CD8-positive, alpha-beta memory T cell (primary cell): Measurements from ENCODE around the gene PCYT1B. TPM values are rescaled to one million over a fixed set of nuclear protein-coding genes. Genes with fewer than 3 reads are reported as not detected.

Experiments
- CTCF ChIA-PET: fragments of 350-600 bp; sonication (Branson Sonifier 250); formaldehyde crosslinking; loops from one replicate; lab custom pipeline; 2021; ENCODE audit warnings: antibody characterized with exemption; lab: Charles Lee
- POLR2A ChIA-PET: fragments of 350-600 bp; sonication (Branson Sonifier 250); formaldehyde crosslinking; loops from one replicate; lab custom pipeline; 2021; ENCODE audit warnings: antibody characterized with exemption; lab: Charles Lee
- DNase-seq, 5 donors: peaks; one replicate each; pipeline versions ENCODE4 v3.0.0 to v3.0.0-alpha.2; 2020 to 2022; ENCODE audit warnings: mixed read lengths in 1 of 5
- H3K27ac ChIP-seq: one replicate; pipeline ENCODE4 v1.7.0; 2013; ENCODE audit warnings: low read depth, mild to moderate bottlenecking, low read length, moderate library complexity
- H3K27me3 ChIP-seq: 2 replicates; pipeline ENCODE4 v1.7.0; 2013; ENCODE audit warnings: low read length, mild to moderate bottlenecking; ENCODE audit not compliant: insufficient read depth, poor library complexity, severe bottlenecking
- H3K36me3 ChIP-seq: 2 replicates; pipeline ENCODE4 v1.7.0; 2013; ENCODE audit warnings: mild to moderate bottlenecking, low read length, moderate library complexity; ENCODE audit not compliant: insufficient read depth
- H3K4me1 ChIP-seq: 2 replicates; pipeline ENCODE4 v1.7.0; 2013; ENCODE audit warnings: mild to moderate bottlenecking, low read length, moderate library complexity; ENCODE audit not compliant: insufficient read depth
- H3K4me3 ChIP-seq: 2 replicates; pipeline ENCODE4 v1.7.0; 2013; ENCODE audit warnings: mild to moderate bottlenecking, low read length
- H3K9me3 ChIP-seq: 2 replicates; pipeline ENCODE4 v1.7.0; 2013; ENCODE audit warnings: mild to moderate bottlenecking, low read length
- H3K27ac Mint-ChIP-seq, 8 donors: one replicate each; pipeline ENCODE4 v1.8.0; 2020 to 2021; ENCODE audit warnings: mixed read lengths in 8 of 8, mild to moderate bottlenecking in 6 of 8, inconsistent platforms in 3 of 8, moderate library complexity in 3 of 8
- H3K27me3 Mint-ChIP-seq, 2 donors: one replicate each; pipeline ENCODE4 v1.8.0; 2020 to 2021; ENCODE audit warnings: mixed read lengths in 2 of 2, mild to moderate bottlenecking in 1 of 2, moderate library complexity in 1 of 2
- H3K36me3 Mint-ChIP-seq, 3 donors: one replicate each; pipeline ENCODE4 v1.8.0; 2020 to 2021; ENCODE audit warnings: mixed read lengths in 3 of 3, inconsistent platforms in 1 of 3, mild to moderate bottlenecking in 1 of 3
- H3K4me1 Mint-ChIP-seq, 3 donors: one replicate each; pipeline ENCODE4 v1.8.0; 2020 to 2021; ENCODE audit warnings: mixed read lengths in 3 of 3, inconsistent platforms in 1 of 3, mild to moderate bottlenecking in 1 of 3
- H3K4me3 Mint-ChIP-seq, 7 donors: one replicate each; pipeline ENCODE4 v1.8.0; 2020 to 2021; ENCODE audit warnings: mixed read lengths in 7 of 7, mild to moderate bottlenecking in 6 of 7, moderate library complexity in 4 of 7, inconsistent platforms in 2 of 7
- H3K9me3 Mint-ChIP-seq, 5 donors: one replicate each; pipeline ENCODE4 v1.8.0; 2020 to 2022; ENCODE audit warnings: mixed read lengths in 5 of 5, mild to moderate bottlenecking in 3 of 5, moderate library complexity in 2 of 5, inconsistent platforms in 1 of 5
- polyA plus RNA-seq: library from polyadenylated mRNA; unstranded; fragments of 300-500 nt; fragmentation: Illumina TruSeq; gene quantifications from one replicate; pipeline ENCODE4 v1.2.3, GENCODE V29; 2021
- total RNA-seq, 2 experiments: library from RNA; stranded (reverse); gene quantifications; one replicate each; pipeline ENCODE4 v1.2.3, GENCODE V29; 2021

The PCYT1B gene
- total and polyA plus RNA-seq, 3 experiments from 2014 or later = not detected

DNA sequence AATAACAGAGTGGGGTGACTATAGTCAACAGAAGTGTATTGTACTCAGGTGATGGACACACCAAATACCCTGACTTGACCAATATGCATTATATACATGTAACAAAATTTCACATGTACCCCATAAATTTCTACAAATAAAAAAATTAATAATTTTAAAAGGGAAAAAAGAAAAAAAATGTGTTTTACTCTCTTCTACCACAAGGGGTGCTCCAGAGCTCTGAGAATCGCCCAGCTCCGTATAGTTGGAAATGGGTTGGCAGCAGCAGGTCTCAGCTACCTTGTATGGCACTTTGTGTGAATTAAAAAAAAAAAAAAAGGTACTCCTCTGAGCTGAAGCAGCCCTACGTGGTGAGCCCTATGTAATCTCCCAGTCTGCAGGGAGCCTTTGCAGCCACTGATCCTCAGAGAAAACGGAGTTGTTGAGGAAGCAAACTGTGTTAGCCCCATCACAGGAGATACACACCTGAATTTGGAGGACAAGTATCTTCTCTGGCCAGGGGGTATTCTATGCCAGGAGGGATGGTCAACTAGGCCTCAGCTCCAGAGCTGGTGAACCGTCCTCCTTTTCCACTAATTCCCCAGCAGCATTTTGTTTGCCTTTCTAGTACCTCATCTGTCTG, 29.4 kb upstream of the PCYT1B start:
- POLR2A ChIA-PET = interaction anchor here (0.5 to 0.6 kb wide), 2 partner anchors 43 to 212 kb away, joined by 3 to 8 read pairs; no protein-coding TSS in a partner anchor
- Mint-ChIP-seq H3K4me3 (no peak overlapping the region), H3K27me3 (peaks cover 0 to 8% of the 10 kb centered on the region in 2 donors), H3K36me3 (no peaks in the 10 kb centered on the region), H3K27ac (no peak overlapping the region), H3K4me1 (no peaks in the 10 kb centered on the region), H3K9me3 (peaks cover 0 to 2% (median 0%) of the 10 kb centered on the region in 5 donors)
- H3K36me3 ChIP-seq = no peaks in the 10 kb centered on the region
- no peaks in the 10 kb centered on the region for H3K9me3 ChIP-seq
- H3K4me3 ChIP-seq = no peak overlapping the region
- no peaks in the 10 kb centered on the region for H3K27me3 ChIP-seq
- no peaks in the 10 kb centered on the region for H3K4me1 ChIP-seq
- no peak overlapping the region for H3K27ac ChIP-seq
- CTCF ChIA-PET = interaction anchor here (1.0 kb wide), 1 partner anchor 14 kb away, joined by 5 read pairs; no protein-coding TSS in a partner anchor
- no peak for DNase-seq

DNA sequence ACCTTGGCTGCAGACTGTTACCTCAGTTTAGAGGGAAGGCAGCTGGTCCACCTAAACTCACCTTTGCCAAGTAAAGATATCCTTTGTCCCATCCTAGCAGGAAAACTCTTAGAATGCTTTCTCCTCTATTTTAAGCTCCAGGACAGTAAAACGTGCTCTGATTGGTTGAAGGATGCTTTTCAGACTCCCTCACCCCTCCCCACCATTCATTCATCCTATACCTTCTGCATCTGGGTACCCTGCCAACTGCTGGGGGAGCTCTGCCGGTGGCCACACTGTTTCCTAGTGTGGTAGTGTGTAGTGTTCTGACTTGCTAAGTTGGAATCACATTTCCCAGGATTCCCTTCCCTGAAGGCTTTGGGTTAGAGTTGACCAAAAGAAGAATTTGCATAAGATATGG, 26.3 kb upstream of the PCYT1B start:
- H3K27me3 Mint-ChIP-seq = peaks cover 0 to 8% of the 10 kb centered on the region in 2 donors
- peak overlapping the region in 1 of 8 donors; percentile 19 for H3K27ac Mint-ChIP-seq
- H3K36me3 ChIP-seq = no peaks in the 10 kb centered on the region
- no peaks in the 10 kb centered on the region for H3K27me3 ChIP-seq
- no peaks in the 10 kb centered on the region for H3K9me3 Mint-ChIP-seq
- H3K4me3 Mint-ChIP-seq = no peak overlapping the region
- no peak overlapping the region for H3K4me3 ChIP-seq
- H3K27ac ChIP-seq = no peak overlapping the region
- no peaks in the 10 kb centered on the region for H3K9me3 ChIP-seq
- no peak for DNase-seq
- ChIA-PET CTCF (no interaction called here), POLR2A (no interaction called here)
- H3K4me1 Mint-ChIP-seq = no peaks in the 10 kb centered on the region
- H3K4me1 ChIP-seq = no peaks in the 10 kb centered on the region
- no peaks in the 10 kb centered on the region for H3K36me3 Mint-ChIP-seq

DNA sequence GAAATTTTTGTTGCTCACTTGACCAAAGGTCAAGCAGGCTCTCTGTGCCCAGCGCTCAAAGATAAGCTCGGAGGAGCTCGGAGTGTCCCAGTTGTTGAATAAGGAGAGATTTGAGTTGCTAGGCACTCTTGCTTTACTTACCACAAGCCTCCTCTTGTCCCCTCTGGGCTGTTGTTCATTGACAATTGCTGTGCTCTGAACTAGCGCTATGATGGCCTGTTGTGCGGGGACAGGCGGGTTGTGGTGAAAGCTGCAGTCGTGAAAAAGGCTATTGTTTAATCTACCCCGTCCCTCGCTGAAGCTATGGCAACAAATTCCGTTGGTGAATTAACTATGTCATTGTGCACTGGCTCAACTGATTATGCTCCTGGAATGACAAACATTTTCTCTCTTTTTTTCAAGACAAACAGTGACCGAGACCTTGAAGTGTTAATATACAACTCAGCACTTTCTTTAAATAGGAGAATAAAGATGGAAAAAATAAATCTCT, 25.6 kb upstream of the PCYT1B start:
- no peak for DNase-seq
- no peaks in the 10 kb centered on the region for H3K36me3 ChIP-seq
- no peak overlapping the region for H3K27ac ChIP-seq
- no peak overlapping the region for H3K27ac Mint-ChIP-seq
- H3K4me1 ChIP-seq = no peaks in the 10 kb centered on the region
- POLR2A ChIA-PET = no interaction called here
- H3K4me3 ChIP-seq = no peak overlapping the region
- no peaks in the 10 kb centered on the region for H3K9me3 ChIP-seq
- H3K27me3 Mint-ChIP-seq = peaks cover 3 to 13% of the 10 kb centered on the region in 2 donors
- H3K4me1 Mint-ChIP-seq = no peaks in the 10 kb centered on the region
- no peaks in the 10 kb centered on the region for H3K36me3 Mint-ChIP-seq
- no peaks in the 10 kb centered on the region for H3K27me3 ChIP-seq
- no peak overlapping the region for H3K4me3 Mint-ChIP-seq
- CTCF ChIA-PET = no interaction called here
- no peaks in the 10 kb centered on the region for H3K9me3 Mint-ChIP-seq

DNA sequence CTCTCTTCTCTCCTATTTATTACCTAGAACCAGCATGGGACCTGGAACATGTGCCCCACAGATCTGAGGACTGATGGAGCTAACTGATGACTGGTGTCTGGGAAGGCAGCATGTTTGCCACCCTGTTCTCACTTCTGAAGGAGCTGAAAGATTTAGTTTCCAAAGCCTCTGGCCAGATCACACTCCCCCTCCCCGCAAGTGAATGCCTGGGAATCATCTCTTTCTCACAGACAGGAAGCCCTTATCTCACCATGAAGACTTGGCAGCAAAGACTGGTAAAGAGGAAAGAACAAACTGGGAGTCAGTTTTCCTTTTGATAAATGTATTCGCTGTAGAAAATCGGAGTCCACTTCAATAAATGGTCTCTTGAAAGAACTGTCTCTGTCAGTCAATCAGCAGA, 21.0 kb upstream of the PCYT1B start:
- no peaks in the 10 kb centered on the region for H3K27me3 ChIP-seq
- no peaks in the 10 kb centered on the region for H3K36me3 ChIP-seq
- POLR2A ChIA-PET = no interaction called here
- DNase-seq = no peak
- no peak overlapping the region for H3K27ac ChIP-seq
- no peak overlapping the region for H3K4me3 Mint-ChIP-seq
- no peak overlapping the region for H3K27ac Mint-ChIP-seq
- CTCF ChIA-PET = no interaction called here
- no peaks in the 10 kb centered on the region for H3K9me3 Mint-ChIP-seq
- H3K4me1 Mint-ChIP-seq = no peaks in the 10 kb centered on the region
- H3K36me3 Mint-ChIP-seq = no peaks in the 10 kb centered on the region
- no peaks in the 10 kb centered on the region for H3K9me3 ChIP-seq
- no peak overlapping the region for H3K4me3 ChIP-seq
- H3K27me3 Mint-ChIP-seq = peaks cover 3 to 17% of the 10 kb centered on the region in 2 donors
- H3K4me1 ChIP-seq = no peaks in the 10 kb centered on the region

DNA sequence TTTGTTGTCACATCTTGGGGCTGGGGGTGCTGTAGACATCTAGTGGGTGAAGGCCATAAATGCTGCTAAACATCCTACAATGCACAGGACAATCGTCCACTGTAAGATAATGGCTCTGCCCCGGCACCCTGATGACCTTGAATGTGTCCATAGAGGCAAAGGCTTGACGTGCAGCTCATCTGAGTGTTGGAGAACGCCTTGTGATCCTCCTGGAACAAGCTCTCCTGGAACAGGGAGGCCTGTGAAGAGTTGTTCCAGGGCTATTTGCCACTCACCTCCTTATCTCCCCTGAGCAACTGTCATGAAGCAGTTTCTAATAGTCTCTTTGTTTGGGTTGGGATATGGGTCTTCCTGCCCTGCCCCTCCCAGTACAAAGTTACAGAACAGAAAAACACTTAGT, 15.2 kb upstream of the PCYT1B start:
- Histone ChIP-seq H3K4me3 (no peak overlapping the region), H3K27ac (no peak overlapping the region), H3K9me3 (no peaks in the 10 kb centered on the region), H3K36me3 (no peaks in the 10 kb centered on the region), H3K27me3 (no peaks in the 10 kb centered on the region), H3K4me1 (no peaks in the 10 kb centered on the region)
- Mint-ChIP-seq H3K4me3 (no peak overlapping the region), H3K27ac (no peak overlapping the region), H3K9me3 (no peaks in the 10 kb centered on the region), H3K4me1 (no peaks in the 10 kb centered on the region), H3K27me3 (peaks cover 3 to 6% of the 10 kb centered on the region in 2 donors), H3K36me3 (no peaks in the 10 kb centered on the region)
- ChIA-PET POLR2A (no interaction called here), CTCF (no interaction called here)
- DNase-seq = no peak

DNA sequence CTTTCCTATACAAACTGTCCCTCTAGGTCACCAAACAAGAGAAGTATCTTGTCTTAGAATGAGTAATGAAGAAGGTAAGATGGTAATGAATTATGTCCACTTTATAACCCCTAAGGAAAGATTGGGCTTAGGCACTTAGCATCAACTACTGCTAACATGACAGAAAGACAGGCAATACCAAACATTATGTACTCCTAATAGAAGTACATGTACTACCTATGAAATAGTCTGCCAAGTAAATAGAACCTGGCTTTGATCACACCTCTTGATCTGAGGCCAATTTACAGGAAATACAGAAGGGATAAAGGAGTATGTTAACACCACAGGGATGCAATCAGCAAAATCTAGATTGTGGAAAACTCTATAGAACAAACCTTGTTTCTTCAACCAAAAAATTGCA, 14.1 kb upstream of the PCYT1B start:
- Mint-ChIP-seq H3K36me3 (no peaks in the 10 kb centered on the region), H3K27ac (no peak overlapping the region), H3K9me3 (no peaks in the 10 kb centered on the region), H3K4me3 (no peak overlapping the region), H3K27me3 (peaks cover 3 to 5% of the 10 kb centered on the region in 2 donors), H3K4me1 (no peaks in the 10 kb centered on the region)
- ChIA-PET POLR2A (no interaction called here), CTCF (no interaction called here)
- Histone ChIP-seq H3K9me3 (no peaks in the 10 kb centered on the region), H3K27me3 (no peaks in the 10 kb centered on the region), H3K4me1 (no peaks in the 10 kb centered on the region), H3K27ac (no peak overlapping the region), H3K4me3 (no peak overlapping the region), H3K36me3 (no peaks in the 10 kb centered on the region)
- DNase-seq = no peak

DNA sequence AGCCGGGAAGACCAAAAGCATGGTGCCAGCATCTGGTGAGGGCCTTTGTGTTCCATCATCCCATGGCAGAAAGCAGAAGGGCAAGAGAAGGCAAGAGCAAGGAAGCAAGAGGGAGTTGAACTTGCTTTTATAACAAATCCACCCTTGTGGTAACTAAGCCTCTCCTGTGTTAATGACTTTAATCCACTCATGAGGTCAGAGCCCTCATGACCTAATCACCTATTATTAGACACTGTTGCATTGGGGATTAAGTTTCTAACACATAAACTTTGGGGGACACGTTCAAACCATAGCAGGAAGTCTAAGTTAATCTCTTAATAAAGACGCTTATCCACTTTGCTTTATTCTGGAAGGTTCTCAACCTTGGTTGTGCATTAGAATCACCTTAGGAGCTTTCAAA, 12.5 kb upstream of the PCYT1B start:
- H3K36me3 ChIP-seq = no peaks in the 10 kb centered on the region
- H3K9me3 ChIP-seq = no peaks in the 10 kb centered on the region
- Mint-ChIP-seq H3K4me3 (no peak overlapping the region), H3K4me1 (no peaks in the 10 kb centered on the region), H3K27me3 (peaks cover 3 to 5% of the 10 kb centered on the region in 2 donors), H3K36me3 (no peaks in the 10 kb centered on the region), H3K9me3 (no peaks in the 10 kb centered on the region), H3K27ac (no peak overlapping the region)
- no peak overlapping the region for H3K4me3 ChIP-seq
- no peak for DNase-seq
- H3K4me1 ChIP-seq = no peaks in the 10 kb centered on the region
- ChIA-PET POLR2A (no interaction called here), CTCF (no interaction called here)
- H3K27me3 ChIP-seq = no peaks in the 10 kb centered on the region
- H3K27ac ChIP-seq = no peak overlapping the region

DNA sequence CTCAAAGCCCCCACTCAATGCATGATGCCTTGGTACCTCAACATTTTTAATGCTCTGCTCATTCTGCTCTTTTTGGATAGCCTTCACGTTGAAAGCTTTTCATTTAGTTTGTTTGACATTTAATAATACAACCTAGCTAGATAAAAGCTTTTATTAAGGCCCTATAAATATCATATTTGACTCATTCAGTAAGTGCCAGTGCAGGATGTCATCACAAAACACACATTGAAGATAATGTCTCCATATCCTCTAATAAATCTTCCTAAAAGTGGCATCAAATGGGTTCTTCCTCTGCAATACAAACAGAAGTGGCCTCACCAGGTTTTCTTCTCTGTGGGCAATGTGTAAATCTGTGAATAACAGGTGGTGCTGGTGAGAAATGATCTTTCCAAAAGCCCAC, 12.0 kb upstream of the PCYT1B start:
- DNase-seq = no peak
- Mint-ChIP-seq H3K27ac (no peak overlapping the region), H3K27me3 (peaks cover 3% of the 10 kb centered on the region in 2 donors), H3K4me3 (no peak overlapping the region), H3K9me3 (no peaks in the 10 kb centered on the region), H3K36me3 (no peaks in the 10 kb centered on the region), H3K4me1 (no peaks in the 10 kb centered on the region)
- Histone ChIP-seq H3K27ac (no peak overlapping the region), H3K9me3 (no peaks in the 10 kb centered on the region), H3K4me3 (no peak overlapping the region), H3K27me3 (no peaks in the 10 kb centered on the region), H3K36me3 (no peaks in the 10 kb centered on the region), H3K4me1 (no peaks in the 10 kb centered on the region)
- POLR2A ChIA-PET = no interaction called here
- CTCF ChIA-PET = no interaction called here
